Measurements from ENCODE around the gene UGT1A7. TPM values are rescaled to one million over a fixed set of nuclear protein-coding genes. Genes with fewer than 3 reads are reported as not detected.
"Not testable (repeated sequence)": the region's sequence is repeated elsewhere in the genome, so short reads cannot be mapped to it uniquely, and the experiment has no call there.

UGT1A7 gene
- polyA plus RNA-seq, 1 donor (not counting 4 experiments of a cell fraction or from before 2014, with no cell fraction given): 0.87 TPM

- dilution Hi-C loops (cut with MboI; ENCODE audit: extremely low pct_ligation_motif_present, low sequenced_read_pairs): no loop called here
- H3K9me3 ChIP-seq (ENCODE audit: control insufficient read depth, low read depth, low read length): no peaks in the 10 kb centered on the region
- peaks cover 9% of the 10 kb centered on the region for H3K79me2 ChIP-seq (ENCODE audit: control insufficient read depth, insufficient read depth, low read length)
- H3K9ac ChIP-seq (ENCODE audit: control insufficient read depth, extremely low read depth, insufficient read depth, low read length): no peak overlapping the region
- H3K4me2 ChIP-seq (ENCODE audit: control insufficient read depth, extremely low read depth, insufficient read depth, low read depth, low read length): no peak overlapping the region
- H2AFZ ChIP-seq (ENCODE audit: control insufficient read depth, low read length): no peak overlapping the region
- peaks cover 1 to 3% of the 10 kb centered on the region in 2 experiments for H3K36me3 ChIP-seq (ENCODE audit: control insufficient read depth in 2 of 2, extremely low read depth in 1 of 2, insufficient read depth in 2 of 2, low read length in 2 of 2)
- no peak overlapping the region for H3K27ac ChIP-seq (ENCODE audit: control insufficient read depth, insufficient read depth, low read length)
- TF ChIP-seq EZH2 (IDR thresholded peaks at IDR 0.05; ENCODE audit: low read length): no peak
- no peak for TF ChIP-seq CTCF (optimal IDR thresholded peaks at IDR 0.05 in 1 of 3, IDR thresholded peaks at IDR 0.05 in 1 of 3, conservative IDR thresholded peaks at IDR 0.05 in 1 of 3; ENCODE audit: extremely low read depth in 1 of 3, insufficient read depth in 2 of 3, low read length in 3 of 3)
- DNase-seq (ENCODE audit: low read depth, low spot score) (no peak), FAIRE-seq (peak; percentile 13)
- H3K4me3 ChIP-seq (ENCODE audit: control insufficient read depth in 2 of 3, extremely low read depth in 1 of 3, insufficient read depth in 2 of 3, low read depth in 1 of 3, low read length in 3 of 3): no peak overlapping the region
- no peaks in the 10 kb centered on the region for H3K4me1 ChIP-seq (ENCODE audit: control insufficient read depth, extremely low read depth, insufficient read depth, low read length)
- H3K9me1 ChIP-seq (ENCODE audit: control insufficient read depth, extremely low read depth, insufficient read depth, low read length): no peaks in the 10 kb centered on the region
- no peaks in the 10 kb centered on the region for H4K20me1 ChIP-seq (ENCODE audit: control insufficient read depth, extremely low read depth, insufficient read depth, low read length)
- no peaks in the 10 kb centered on the region for H3K27me3 ChIP-seq (ENCODE audit: control insufficient read depth, extremely low read depth, insufficient read depth, low read length)
These were observed 65.0 kb downstream of the UGT1A7 start for GRCh38 chr2:233746475-233747282.

GRCh38 chr2:233747283-233747544 is 65.5 kb downstream of the UGT1A7 start:
- Histone ChIP-seq H3K79me2 (ENCODE audit: control insufficient read depth, insufficient read depth, low read length) (peaks cover 9% of the 10 kb centered on the region), H2AFZ (ENCODE audit: control insufficient read depth, low read length) (no peak overlapping the region), H3K9ac (ENCODE audit: control insufficient read depth, extremely low read depth, insufficient read depth, low read length) (no peak overlapping the region), H3K27ac (ENCODE audit: control insufficient read depth, insufficient read depth, low read length) (no peak overlapping the region), H3K4me2 (ENCODE audit: control insufficient read depth, extremely low read depth, insufficient read depth, low read depth, low read length) (no peak overlapping the region), H3K36me3 (ENCODE audit: control insufficient read depth in 2 of 2, extremely low read depth in 1 of 2, insufficient read depth in 2 of 2, low read length in 2 of 2) (peaks cover 1 to 3% of the 10 kb centered on the region in 2 experiments), H3K9me3 (ENCODE audit: control insufficient read depth, low read depth, low read length) (no peaks in the 10 kb centered on the region), H4K20me1 (ENCODE audit: control insufficient read depth, extremely low read depth, insufficient read depth, low read length) (no peaks in the 10 kb centered on the region), H3K4me3 (ENCODE audit: control insufficient read depth in 2 of 3, extremely low read depth in 1 of 3, insufficient read depth in 2 of 3, low read depth in 1 of 3, low read length in 3 of 3) (no peak overlapping the region), H3K27me3 (ENCODE audit: control insufficient read depth, extremely low read depth, insufficient read depth, low read length) (no peaks in the 10 kb centered on the region), H3K4me1 (ENCODE audit: control insufficient read depth, extremely low read depth, insufficient read depth, low read length) (no peaks in the 10 kb centered on the region), H3K9me1 (ENCODE audit: control insufficient read depth, extremely low read depth, insufficient read depth, low read length) (no peaks in the 10 kb centered on the region)
- TF ChIP-seq CTCF (optimal IDR thresholded peaks at IDR 0.05 in 1 of 3, IDR thresholded peaks at IDR 0.05 in 1 of 3, conservative IDR thresholded peaks at IDR 0.05 in 1 of 3; ENCODE audit: extremely low read depth in 1 of 3, insufficient read depth in 2 of 3, low read length in 3 of 3) (no peak), EZH2 (IDR thresholded peaks at IDR 0.05; ENCODE audit: low read length) (no peak)
- dilution Hi-C loops (cut with MboI; ENCODE audit: extremely low pct_ligation_motif_present, low sequenced_read_pairs): no loop called here
- DNase-seq (ENCODE audit: low read depth, low spot score): no peak
- FAIRE-seq: peak; percentile 26

- dilution Hi-C loops (cut with MboI; ENCODE audit: extremely low pct_ligation_motif_present, low sequenced_read_pairs); H3K9ac ChIP-seq (ENCODE audit: control insufficient read depth, extremely low read depth, insufficient read depth, low read length); H3K79me2 ChIP-seq (ENCODE audit: control insufficient read depth, insufficient read depth, low read length); H3K9me3 ChIP-seq (ENCODE audit: control insufficient read depth, low read depth, low read length); H4K20me1 ChIP-seq (ENCODE audit: control insufficient read depth, extremely low read depth, insufficient read depth, low read length); FAIRE-seq; H2AFZ ChIP-seq (ENCODE audit: control insufficient read depth, low read length); H3K4me1 ChIP-seq (ENCODE audit: control insufficient read depth, extremely low read depth, insufficient read depth, low read length); H3K4me3 ChIP-seq (ENCODE audit: control insufficient read depth in 2 of 3, extremely low read depth in 1 of 3, insufficient read depth in 2 of 3, low read depth in 1 of 3, low read length in 3 of 3); H3K27ac ChIP-seq (ENCODE audit: control insufficient read depth, insufficient read depth, low read length); H3K4me2 ChIP-seq (ENCODE audit: control insufficient read depth, extremely low read depth, insufficient read depth, low read depth, low read length); H3K27me3 ChIP-seq (ENCODE audit: control insufficient read depth, extremely low read depth, insufficient read depth, low read length); H3K9me1 ChIP-seq (ENCODE audit: control insufficient read depth, extremely low read depth, insufficient read depth, low read length); DNase-seq (ENCODE audit: low read depth, low spot score): not testable (repeated sequence)
- H3K36me3 ChIP-seq (ENCODE audit: control insufficient read depth in 2 of 2, extremely low read depth in 1 of 2, insufficient read depth in 2 of 2, low read length in 2 of 2): peaks cover 4 to 11% of the 10 kb centered on the region in 2 experiments
These were observed 69.0 kb downstream of the UGT1A7 start for GRCh38 chr2:233750689-233751088.
